GM18909 (cell line): ENCODE measurements around the gene TIMM23B.
"Not testable (repeated sequence)": the region's sequence is repeated elsewhere in the genome, so short reads cannot be mapped to it uniquely, and the experiment has no call there.

Source experiments
- ATAC-seq: cut with Tn5 transposase; IDR thresholded peaks from one replicate; pipeline ENCODE4 v1.9.1; 2021; ENCODE audit warnings: mild to moderate bottlenecking; ENCODE audit not compliant: unreplicated experiment, poor library complexity

Gene TIMM23B

DNA sequence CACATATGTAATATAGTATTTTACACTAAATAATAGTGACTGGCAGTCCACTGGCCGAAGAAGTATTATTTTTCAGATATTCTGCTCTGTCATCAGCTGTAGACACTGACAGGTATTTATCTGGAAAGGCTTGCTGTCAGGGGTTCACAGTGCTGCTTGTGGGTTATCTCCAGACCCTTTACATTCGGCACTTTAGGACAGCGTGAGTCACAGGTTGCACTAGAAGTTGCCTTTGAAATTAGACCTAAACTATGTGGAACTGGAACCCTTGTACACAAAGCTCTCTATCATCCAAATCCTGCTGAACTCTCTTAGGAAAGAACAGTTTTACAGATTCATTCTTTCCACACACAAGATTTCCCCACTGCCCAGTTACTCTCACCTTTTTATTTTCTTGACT lies 30.2 kb downstream of the TIMM23B start:
- not testable (repeated sequence) for ATAC-seq

DNA sequence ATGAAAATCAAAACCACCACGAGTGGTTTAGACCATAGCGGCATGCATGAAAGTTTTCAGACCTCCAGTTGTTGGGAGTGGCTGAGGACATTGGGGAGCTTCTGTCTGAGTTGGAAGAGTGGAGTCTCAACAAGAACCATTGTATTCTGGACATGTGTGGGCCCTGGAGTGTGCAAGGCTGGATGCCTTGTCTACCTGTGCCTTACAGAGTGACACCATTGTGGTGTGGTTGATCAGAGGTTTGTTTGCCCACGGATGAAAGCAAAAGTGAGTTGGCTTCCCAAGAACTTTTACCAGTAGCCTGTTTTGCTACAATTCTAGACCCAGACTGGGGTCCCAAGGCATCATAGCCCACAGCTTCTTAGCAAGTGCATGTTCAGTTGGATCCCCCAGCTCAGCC lies 35.9 kb downstream of the TIMM23B start:
- not testable (repeated sequence) for ATAC-seq

DNA sequence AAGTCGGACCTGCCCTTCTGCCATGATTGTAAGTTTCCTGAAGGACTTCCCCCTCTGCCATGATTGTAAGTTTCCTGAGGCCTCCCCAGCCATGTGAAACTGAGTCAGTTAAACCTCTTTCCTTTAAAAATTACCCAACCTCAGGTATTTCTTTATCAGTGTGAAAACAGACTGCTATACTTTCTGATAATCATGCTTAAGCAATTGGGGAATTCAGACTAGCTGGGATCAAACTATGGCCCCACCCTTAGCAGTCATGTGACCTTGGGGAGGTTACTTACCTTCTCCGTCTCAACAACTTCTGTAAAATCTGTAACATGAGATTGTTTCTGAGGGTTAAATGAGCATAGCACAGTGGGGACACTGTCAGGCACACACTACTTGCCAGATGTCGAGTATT lies 45.4 kb downstream of the TIMM23B start:
- ATAC-seq = not testable (repeated sequence)

DNA sequence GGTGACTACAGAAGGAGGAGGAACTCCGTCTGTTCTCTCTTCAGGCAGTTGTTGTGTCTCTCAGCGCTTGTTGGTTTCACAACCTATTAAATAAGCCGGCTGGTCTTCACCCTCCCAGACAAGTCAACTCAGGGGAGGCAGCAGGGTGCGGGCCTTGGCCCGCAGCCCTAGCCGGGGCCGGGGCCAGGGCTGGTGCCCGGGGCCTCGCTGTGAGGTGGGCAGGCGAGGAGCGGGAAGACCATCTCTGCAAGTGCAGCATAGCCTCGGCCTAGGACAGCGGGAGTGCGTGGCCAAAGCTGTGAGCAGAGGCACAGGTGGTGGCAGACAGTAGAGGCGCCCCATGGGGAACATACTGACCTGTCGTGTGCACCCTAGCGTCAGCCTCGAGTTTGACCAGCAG lies 46.5 kb downstream of the TIMM23B start, which contains the start of gene AGAP6:
Gene AGAP6, plus strand, starts transcription at position 31 of the 400 bp plus-strand sequence. Its CDS starts 310 bp downstream, at position 341.
- not testable (repeated sequence) for ATAC-seq

DNA sequence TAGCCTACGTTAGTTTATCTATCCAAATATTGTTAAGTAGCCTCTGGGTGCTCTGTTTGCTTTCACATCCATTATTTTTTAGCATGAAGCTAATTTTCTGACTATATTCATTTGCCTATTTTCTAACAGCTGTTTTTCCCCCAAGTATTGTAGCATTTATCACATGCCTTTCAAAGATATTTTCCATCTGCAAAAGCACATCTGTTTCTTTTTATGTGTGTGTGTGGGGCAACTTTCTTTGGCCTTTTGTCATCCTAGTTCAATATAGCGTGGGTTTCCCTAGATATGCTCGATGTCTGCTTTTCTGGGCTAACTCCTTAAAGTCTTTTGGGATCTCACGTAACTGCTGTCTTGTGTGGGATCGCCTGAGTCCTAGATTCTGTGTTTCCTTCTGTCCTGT lies 53.5 kb downstream of the TIMM23B start:
- not testable (repeated sequence) for ATAC-seq

DNA sequence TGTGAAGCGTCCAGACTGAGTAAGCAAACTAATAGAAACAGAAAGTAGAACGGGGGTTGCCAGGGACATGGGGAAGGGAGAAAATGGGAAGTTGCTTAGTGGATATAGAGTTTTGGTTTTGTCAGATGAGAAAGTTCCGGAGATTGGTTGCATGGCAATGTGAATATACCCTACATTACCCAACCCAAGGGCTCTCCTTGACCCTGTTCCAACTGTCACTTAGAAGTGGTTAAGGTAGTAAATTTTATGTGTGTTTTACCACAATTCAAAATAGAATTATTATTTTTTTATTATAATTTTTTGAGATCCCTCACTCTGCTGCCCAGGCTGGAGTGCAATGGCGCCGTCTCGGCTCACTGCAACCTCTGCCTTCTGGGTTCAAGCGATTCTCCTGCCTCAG lies 72.2 kb downstream of the TIMM23B start:
- not testable (repeated sequence) for ATAC-seq

DNA sequence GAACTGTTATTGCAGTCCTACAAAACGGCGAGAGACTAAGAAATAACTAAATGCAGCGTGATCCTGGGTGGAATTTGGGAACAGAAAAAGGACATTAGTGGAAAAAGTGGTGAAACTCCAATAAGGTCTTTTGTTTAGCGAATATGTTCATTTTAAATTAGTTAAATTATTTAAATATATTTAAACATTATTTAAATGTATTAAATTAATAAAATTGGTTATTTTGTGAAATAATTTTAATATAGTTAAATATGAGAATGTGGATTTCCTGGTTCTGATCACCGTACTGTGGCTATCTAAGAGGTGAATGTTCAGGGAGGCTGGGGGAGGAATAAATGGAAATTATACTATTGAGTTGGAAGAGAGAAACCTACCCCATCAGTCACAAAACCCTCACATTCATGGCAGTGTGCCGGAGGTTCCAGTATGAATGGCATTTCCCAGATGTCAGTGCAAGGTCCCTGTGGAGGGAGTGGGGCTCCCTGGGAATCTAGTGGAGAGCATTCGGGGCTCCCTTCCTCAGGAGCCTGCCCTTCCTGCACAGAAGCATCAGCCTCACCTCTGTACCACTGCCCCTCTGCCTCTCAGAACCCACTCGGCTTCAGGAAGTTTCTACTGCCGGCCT lies 73.9 kb downstream of the TIMM23B start:
- not testable (repeated sequence) for ATAC-seq

DNA sequence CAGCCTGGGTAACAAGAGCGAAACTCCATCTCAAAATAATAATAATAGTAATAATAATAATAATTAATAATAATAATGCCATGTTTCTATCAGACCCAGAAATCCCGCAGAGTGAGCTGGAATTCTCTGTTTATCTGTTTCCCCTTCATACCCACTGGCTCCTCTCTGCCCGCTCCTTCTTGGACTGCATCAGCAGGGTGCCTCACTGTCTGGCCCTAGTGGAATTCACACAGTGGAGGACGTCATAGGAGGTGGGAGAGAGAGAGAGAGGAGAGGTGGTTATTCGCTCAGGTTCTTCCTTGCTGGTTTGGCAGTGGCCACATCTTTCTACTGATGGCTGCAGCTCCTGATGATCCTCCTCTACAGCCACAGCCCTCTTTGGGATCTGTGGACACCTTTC lies 75.1 kb downstream of the TIMM23B start:
- ATAC-seq = not testable (repeated sequence)

DNA sequence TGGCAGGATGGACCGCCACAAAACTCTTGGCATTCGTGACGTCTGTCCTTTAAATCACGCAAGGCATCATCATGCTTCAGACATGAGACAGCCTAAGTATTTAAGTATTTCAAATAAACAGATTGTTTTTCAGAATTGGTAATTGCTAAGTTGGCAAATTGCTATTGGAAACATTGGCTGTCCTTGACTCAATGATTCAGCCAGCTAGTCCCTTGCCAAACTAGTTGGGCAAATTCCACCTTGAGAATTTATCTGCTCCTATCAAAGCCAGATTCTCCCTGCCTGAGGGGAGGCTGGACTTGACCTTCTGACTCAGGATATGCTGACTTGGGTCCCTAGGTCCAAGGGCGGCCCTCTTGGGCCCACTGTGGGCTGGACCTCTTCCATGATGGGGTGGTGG lies 75.8 kb downstream of the TIMM23B start:
- ATAC-seq = not testable (repeated sequence)

DNA sequence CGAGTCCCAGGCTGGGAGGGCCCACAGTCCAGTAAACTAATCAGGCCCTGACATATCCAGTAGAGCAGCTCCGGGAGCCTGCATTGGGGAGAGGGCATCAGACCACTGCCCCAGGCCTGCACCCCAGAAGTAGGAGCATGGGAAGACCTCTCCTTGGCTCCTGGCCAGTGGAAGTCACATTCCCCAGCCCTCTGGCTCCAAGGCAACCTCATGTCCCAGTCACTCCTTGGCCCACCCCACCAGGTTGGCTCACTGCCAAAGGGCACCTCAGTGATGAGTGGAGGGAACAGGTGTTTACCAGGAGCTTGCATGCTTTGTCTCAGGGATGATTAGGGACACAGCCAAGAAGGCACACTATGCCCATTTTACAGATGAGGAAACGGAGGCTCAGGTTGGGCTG lies 77.4 kb downstream of the TIMM23B start:
- not testable (repeated sequence) for ATAC-seq

DNA sequence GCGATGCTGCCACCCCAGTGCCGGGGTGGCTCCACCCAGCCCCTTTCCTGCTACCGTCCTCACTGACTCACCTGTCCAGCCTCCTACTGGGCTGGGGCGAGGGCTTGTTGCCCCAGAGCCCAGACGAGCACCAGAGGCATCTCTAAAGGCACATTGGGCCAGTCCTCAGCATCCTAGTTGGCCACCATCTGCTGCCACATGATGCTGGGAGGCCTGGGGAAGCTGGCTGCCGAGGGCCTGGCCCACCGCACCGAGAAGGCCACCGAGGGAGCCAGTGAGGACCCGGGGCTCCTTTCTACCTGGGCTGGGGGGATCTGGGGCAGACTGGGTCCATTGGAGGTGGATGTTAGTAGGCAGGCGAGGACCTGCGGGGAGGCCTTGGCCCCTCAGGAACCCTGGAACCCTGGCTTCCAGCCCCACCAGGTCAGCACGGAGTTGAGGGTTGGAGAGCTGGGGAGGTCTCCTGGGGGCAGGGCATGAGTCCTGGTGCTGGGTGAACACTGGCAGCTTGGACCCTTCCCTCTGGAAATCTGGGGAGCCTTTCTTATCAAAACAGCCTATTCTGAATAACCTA lies 78.7 kb downstream of the TIMM23B start:
- not testable (repeated sequence) for ATAC-seq

DNA sequence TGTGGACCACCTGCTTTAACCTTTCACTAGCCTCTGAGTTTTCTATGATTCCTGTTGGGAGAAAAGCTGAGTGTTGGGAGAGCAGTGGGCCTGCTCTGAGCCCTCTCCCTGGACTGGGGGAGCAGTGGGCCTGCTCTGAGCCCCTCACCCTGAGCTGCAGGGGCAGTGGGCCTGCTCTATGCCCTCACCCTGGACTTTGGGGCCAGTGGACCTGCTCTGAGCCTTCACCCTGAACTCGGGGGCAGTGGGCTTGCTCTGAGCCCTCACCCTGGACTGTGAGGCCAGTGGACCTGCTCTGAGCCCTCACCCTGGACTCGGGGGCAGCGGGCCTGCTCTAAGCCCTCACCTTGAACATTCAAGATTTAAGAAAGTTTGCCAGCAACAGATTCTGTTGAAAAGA lies 79.8 kb downstream of the TIMM23B start:
- no peak for ATAC-seq
